ENCODE measurements around the gene KCTD4. TPM values are rescaled to one million over a fixed set of nuclear protein-coding genes. Genes with fewer than 3 reads are reported as not detected.

Gene KCTD4
- total RNA-seq, 1 experiment from 2014 or later, result 0.79 TPM

Other genes with a start within 250 kb of the KCTD4 start
- 9.1 and 9.7 TPM in 2 replicates for gene NUFIP1, start 211.6 kb downstream of the KCTD4 start, total RNA-seq (2022)
- 21.0 and 22.5 TPM in 2 replicates for gene GPALPP1, start 211.5 kb downstream of the KCTD4 start, total RNA-seq (2022)
- 41.2 and 47.4 TPM in 2 replicates for gene GTF2F2, start 80.5 kb downstream of the KCTD4 start, total RNA-seq (2022)
- 4,896 and 5,827 TPM in 2 replicates for gene TPT1, start 140.1 kb upstream of the KCTD4 start, total RNA-seq (2022)
- gene SLC25A30, start 217.3 kb upstream of the KCTD4 start, total RNA-seq (2022), result 10.5 and 11.9 TPM in 2 replicates

Data from MCF 10A (cell line).